ENCODE results near the gene HOXA2. TPM values are rescaled to one million over a fixed set of nuclear protein-coding genes. Genes with fewer than 3 reads are reported as not detected.

The HOXA2 gene
- total RNA-seq, 1 donor from 2014 or later = 2.0 TPM

DNA sequence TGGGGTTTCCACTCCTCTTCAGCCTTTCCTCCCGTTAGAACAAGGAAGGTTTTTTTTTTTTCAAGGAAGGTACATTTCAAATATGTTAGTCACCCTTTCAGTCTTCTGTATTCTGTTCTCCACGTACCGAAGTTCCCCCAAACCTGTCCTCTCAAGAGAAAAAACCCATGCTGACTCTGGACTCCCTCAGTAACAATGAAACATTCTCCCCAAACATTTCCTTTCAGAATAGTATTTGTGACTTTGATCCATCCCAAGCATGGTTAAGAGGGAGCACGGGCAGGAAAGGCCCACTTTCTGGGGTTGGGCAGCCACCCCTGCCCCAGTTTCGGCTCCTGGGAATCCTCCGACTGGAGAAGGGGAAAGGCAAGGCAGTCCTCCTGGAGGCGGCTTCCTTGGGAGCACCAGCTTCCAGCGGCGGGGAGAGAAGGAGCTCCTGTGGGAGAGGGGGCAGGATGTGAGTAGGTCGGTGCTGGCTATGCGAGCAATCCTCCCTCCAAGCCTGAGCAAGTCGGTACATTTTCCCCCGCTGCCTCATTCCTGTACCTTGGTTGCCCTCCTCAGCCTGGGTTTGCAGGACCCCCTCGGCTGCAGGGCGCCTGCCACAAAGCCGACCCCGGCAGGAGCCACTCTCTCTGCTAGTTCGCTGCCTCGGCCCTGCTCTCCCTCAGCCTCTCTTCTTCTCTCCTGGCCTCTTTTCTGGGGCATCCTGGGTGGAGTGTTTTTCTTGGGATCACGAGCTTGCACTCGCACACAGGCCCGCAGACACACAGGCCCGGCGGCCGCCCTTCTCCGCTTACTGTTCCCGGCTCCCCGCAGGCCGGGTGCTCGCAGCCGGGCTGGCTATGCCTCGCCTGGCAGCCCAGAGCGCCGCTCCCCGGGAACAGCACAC lies 4.6 kb downstream of the HOXA2 start:
- intact Hi-C loops (cut with DNase I) = no loop called here
- Histone ChIP-seq H3K36me3 (no peaks in the 10 kb centered on the region), H3K4me1 (peaks cover 41% of the 10 kb centered on the region), H3K27me3 (no peaks in the 10 kb centered on the region), H3K27ac (no peak overlapping the region), H3K4me3 (peak overlapping the region; percentile 20 to 24), H3K9me3 (no peaks in the 10 kb centered on the region)
- TF ChIP-seq, protein P1, sequence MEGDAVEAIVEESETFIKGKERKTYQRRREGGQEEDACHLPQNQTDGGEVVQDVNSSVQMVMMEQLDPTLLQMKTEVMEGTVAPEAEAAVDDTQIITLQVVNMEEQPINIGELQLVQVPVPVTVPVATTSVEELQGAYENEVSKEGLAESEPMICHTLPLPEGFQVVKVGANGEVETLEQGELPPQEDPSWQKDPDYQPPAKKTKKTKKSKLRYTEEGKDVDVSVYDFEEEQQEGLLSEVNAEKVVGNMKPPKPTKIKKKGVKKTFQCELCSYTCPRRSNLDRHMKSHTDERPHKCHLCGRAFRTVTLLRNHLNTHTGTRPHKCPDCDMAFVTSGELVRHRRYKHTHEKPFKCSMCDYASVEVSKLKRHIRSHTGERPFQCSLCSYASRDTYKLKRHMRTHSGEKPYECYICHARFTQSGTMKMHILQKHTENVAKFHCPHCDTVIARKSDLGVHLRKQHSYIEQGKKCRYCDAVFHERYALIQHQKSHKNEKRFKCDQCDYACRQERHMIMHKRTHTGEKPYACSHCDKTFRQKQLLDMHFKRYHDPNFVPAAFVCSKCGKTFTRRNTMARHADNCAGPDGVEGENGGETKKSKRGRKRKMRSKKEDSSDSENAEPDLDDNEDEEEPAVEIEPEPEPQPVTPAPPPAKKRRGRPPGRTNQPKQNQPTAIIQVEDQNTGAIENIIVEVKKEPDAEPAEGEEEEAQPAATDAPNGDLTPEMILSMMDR (IDR thresholded peaks at IDR 0.05) = no peak
- TF ChIP-seq POLR2A (IDR thresholded peaks at IDR 0.05) (no peak), POLR2AphosphoS5 (IDR thresholded peaks at IDR 0.05; ENCODE audit: insufficient read depth in 1 of 2, low read depth in 1 of 2) (no peak)
- no peak for DNase-seq (ENCODE audit: extremely low spot score in 2 of 2)

DNA sequence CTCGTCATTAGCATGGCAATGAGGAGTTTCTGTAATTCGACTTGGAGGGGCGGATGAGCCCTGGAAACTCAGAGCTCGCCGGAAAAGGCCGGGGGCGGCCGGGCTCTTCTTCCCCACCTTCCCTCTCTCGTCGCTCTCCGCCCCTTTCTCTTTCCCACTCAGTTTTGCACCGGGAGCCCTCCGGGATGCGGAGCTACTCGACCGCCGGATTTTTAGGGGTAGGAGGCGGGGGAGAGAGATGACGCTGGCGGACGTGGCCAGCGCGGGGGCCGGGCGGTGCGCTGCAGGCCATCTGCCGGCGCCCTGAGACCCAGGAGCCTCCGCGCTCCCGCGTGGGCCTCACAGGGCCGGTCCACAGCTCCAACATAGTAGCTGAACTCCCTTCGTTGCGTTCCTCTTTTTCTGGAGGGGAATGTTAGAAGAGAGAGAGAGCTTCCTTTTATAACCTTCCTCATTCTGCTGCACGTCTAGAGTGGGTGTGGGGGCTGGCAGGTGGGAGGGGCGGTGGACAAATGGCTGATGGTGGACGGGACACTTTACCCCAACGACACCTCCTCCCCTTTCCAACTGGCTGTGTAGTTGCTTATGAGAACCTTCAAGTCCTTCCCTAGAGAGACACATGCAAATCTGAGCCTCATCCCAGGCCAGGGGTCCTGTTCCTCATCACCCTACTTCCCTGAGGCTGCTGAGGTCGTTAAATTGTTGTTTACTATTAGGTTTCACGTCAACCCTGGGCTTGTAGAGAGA lies 5.5 kb downstream of the HOXA2 start:
- Histone ChIP-seq H3K4me3 (peak overlapping the region; percentile 66 to 72), H3K36me3 (no peaks in the 10 kb centered on the region), H3K27ac (peak overlapping the region; percentile 75), H3K27me3 (no peaks in the 10 kb centered on the region), H3K4me1 (peaks cover 41% of the 10 kb centered on the region), H3K9me3 (no peaks in the 10 kb centered on the region)
- TF ChIP-seq POLR2A (IDR thresholded peaks at IDR 0.05) (no peak), POLR2AphosphoS5 (IDR thresholded peaks at IDR 0.05; ENCODE audit: insufficient read depth in 1 of 2, low read depth in 1 of 2) (no peak)
- TF ChIP-seq, protein P1 (IDR thresholded peaks at IDR 0.05) = no peak
- DNase-seq (ENCODE audit: extremely low spot score in 2 of 2) = no peak
- intact Hi-C loops (cut with DNase I) = no loop called here

DNA sequence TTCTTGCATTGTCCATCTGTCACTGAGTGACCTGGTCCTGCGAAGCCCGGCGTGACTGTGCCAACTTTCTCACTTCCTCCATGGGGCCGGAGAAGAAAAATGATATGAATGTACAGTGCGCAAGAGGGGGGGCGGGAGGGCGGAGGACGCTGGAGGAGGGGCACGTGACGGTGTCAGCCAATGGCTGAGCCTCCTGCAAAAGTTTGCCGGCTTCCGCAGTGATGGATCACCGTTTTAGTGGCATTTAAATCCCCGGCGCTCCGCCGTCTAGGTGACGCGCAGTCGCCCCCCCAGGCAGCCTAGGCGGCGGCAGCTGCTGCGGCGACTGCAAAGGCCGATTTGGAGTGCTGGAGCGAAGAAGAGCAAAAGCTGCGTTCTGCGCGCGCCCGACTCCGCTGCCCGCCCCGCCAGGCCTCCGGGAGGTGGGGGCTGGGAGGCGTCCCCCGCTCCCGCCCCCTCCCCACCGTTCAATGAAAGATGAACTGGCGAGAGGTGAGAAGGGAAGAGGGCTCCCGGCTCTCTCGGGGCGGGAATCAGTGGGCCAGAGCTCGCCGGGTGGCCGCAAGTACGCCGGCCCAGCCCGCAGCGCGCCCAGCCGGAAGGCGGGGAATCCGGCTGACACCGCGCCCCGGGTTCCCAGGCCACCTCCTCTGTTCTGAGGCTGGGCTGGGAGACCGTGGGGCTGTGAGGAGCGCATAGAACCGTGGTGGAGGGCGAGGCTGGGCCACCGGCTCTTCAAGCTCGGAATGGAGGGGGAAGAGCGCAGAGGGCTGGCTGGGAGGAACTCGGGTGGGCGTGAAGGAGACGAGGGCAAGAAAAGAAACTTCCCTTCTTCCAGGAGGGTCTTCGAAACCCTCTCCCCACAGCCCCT lies 6.4 kb downstream of the HOXA2 start, which contains the start of gene HOXA1:
HOXA1 (minus strand) TSS at position 104 of the 871 bp plus-strand sequence; CDS start at position 16, 88 bp downstream.
- H3K27me3 ChIP-seq = no peaks in the 10 kb centered on the region

DNA sequence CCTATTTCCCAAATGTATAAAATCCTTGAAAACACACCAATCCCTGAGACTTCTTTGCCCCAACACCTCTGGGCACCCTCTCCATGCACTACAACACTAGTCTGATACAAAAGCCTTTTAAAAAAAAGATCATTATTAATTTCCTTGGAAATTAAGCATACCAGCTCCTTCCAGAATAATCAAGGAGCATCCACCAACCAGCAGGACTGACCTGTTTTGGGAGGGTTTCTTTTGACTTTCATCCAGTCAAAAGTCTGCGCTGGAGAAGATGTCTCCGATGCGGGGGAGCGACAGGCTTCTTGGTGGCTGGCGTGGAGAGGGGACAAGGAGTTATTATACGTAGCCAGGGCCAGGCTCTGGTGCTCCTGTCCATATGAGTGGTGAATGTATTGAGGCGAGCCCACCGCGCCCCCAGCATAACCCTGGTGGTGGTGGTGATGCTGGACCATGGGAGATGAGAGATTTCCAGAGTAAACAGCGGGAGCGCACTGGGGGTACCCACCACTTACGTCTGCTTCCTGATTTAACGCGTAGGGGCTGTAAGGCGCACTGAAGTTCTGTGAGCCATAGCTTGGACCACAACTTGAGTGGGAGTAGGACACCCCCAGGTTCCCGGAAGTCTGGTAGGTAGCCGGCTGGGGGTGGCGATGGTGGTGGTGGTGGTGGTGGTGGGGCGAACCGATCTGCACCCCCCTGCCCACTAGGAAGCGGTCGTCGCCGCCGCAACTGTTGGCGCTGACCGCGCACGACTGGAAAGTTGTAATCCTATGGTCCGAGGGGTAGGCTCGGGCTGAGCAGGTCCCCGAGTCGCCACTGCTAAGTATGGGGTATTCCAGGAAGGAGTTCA lies 7.2 kb downstream of the HOXA2 start:
- intact Hi-C loops (cut with DNase I) = no loop called here
- Histone ChIP-seq H3K4me3 (peak overlapping the region; percentile 66 to 72), H3K27me3 (no peaks in the 10 kb centered on the region), H3K4me1 (peaks cover 41% of the 10 kb centered on the region), H3K36me3 (no peaks in the 10 kb centered on the region), H3K9me3 (no peaks in the 10 kb centered on the region), H3K27ac (no peak overlapping the region)
- TF ChIP-seq, protein P1 (IDR thresholded peaks at IDR 0.05) = no peak
- no peak for TF ChIP-seq POLR2A (IDR thresholded peaks at IDR 0.05)
- TF ChIP-seq POLR2AphosphoS5 (IDR thresholded peaks at IDR 0.05; ENCODE audit: insufficient read depth in 1 of 2, low read depth in 1 of 2) = no peak
- DNase-seq (ENCODE audit: extremely low spot score in 2 of 2) = no peak

More for the DNA sequence above, 6.4 kb downstream of the HOXA2 start, which contains the start of gene HOXA1:
- Histone ChIP-seq H3K36me3 (no peaks in the 10 kb centered on the region), H3K4me3 (peak within 1 kb of the TSS; percentile 66 to 72), H3K27ac (peak within 1 kb of the TSS; percentile 75), H3K9me3 (no peaks in the 10 kb centered on the region), H3K4me1 (peaks cover 41% of the 10 kb centered on the region)
- TF ChIP-seq POLR2AphosphoS5 (IDR thresholded peaks at IDR 0.05; ENCODE audit: insufficient read depth in 1 of 2, low read depth in 1 of 2) = peak in 1 of 2 donors; percentile 61
- TF ChIP-seq, protein P1 (IDR thresholded peaks at IDR 0.05) = no peak
- peak in 1 of 2 donors; percentile 15 for TF ChIP-seq POLR2A (IDR thresholded peaks at IDR 0.05)
- intact Hi-C loops (cut with DNase I) = no loop called here
- no peak for DNase-seq (ENCODE audit: extremely low spot score in 2 of 2)
